Measurements from ENCODE around the gene LIFR. TPM values are rescaled to one million over a fixed set of nuclear protein-coding genes. Genes with fewer than 3 reads are reported as not detected.
A peak's percentile ranks its signal among the peaks of the same experiment; 100 is the strongest.

Gene LIFR
- total RNA-seq, 1 experiment from 2014 or later: 47.9 TPM

GRCh38 chr5:38557308-38557710 lies 863 bp upstream of the LIFR start:
- CTCF ChIA-PET: no interaction called here
- H3K4me1 ChIP-seq (ENCODE audit: insufficient read depth, low read length, poor library complexity, severe bottlenecking): peaks cover 14% of the 10 kb centered on the region

GRCh38 chr5:38556088-38556598 lies 303 bp downstream of the LIFR start:
- intact Hi-C loops (cut with micrococcal nuclease; ENCODE audit: unreplicated experiment): loop anchor here (5.0 to 10.0 kb wide), 2 partner anchors 159 to 251 kb away; no protein-coding TSS in a partner anchor
- POLR2A ChIA-PET (ENCODE audit: low non-redundant PET): no interaction called here

More at GRCh38 chr5:38557308-38557710, 863 bp upstream of the LIFR start:
- TF ChIP-seq EZH2 (IDR thresholded peaks at IDR 0.05; ENCODE audit: borderline replicate concordance, low read depth, low read length, poor library complexity, severe bottlenecking): no peak
- TF ChIP-seq, protein P1, sequence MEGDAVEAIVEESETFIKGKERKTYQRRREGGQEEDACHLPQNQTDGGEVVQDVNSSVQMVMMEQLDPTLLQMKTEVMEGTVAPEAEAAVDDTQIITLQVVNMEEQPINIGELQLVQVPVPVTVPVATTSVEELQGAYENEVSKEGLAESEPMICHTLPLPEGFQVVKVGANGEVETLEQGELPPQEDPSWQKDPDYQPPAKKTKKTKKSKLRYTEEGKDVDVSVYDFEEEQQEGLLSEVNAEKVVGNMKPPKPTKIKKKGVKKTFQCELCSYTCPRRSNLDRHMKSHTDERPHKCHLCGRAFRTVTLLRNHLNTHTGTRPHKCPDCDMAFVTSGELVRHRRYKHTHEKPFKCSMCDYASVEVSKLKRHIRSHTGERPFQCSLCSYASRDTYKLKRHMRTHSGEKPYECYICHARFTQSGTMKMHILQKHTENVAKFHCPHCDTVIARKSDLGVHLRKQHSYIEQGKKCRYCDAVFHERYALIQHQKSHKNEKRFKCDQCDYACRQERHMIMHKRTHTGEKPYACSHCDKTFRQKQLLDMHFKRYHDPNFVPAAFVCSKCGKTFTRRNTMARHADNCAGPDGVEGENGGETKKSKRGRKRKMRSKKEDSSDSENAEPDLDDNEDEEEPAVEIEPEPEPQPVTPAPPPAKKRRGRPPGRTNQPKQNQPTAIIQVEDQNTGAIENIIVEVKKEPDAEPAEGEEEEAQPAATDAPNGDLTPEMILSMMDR (conservative IDR thresholded peaks at IDR 0.05; ENCODE audit: low read depth, low read length): no peak
- POLR2A ChIA-PET (ENCODE audit: low non-redundant PET): no interaction called here
- Histone ChIP-seq H3K36me3 (ENCODE audit: insufficient read depth, low read length, poor library complexity, severe bottlenecking) (no peaks in the 10 kb centered on the region), H3K4me3 (ENCODE audit: low read depth, low read length, poor library complexity, severe bottlenecking) (peak overlapping the region; percentile 73), H3K9me3 (ENCODE audit: low read depth, low read length, poor library complexity, severe bottlenecking) (no peaks in the 10 kb centered on the region), H3K27me3 (replicated peaks; ENCODE audit: insufficient read depth, low read depth, low read length, poor library complexity) (no peaks in the 10 kb centered on the region), H3K27ac (ENCODE audit: low read depth, low read length, poor library complexity, severe bottlenecking) (peak overlapping the region; percentile 90)
- no peak for DNase-seq (ENCODE audit: low spot score)
- BruUV-seq (replicated peaks): TSS peak; percentile 83
- intact Hi-C loops (cut with micrococcal nuclease; ENCODE audit: unreplicated experiment): loop anchor here (5.0 to 10.0 kb wide), 2 partner anchors 157 to 250 kb away; no protein-coding TSS in a partner anchor

DNA sequence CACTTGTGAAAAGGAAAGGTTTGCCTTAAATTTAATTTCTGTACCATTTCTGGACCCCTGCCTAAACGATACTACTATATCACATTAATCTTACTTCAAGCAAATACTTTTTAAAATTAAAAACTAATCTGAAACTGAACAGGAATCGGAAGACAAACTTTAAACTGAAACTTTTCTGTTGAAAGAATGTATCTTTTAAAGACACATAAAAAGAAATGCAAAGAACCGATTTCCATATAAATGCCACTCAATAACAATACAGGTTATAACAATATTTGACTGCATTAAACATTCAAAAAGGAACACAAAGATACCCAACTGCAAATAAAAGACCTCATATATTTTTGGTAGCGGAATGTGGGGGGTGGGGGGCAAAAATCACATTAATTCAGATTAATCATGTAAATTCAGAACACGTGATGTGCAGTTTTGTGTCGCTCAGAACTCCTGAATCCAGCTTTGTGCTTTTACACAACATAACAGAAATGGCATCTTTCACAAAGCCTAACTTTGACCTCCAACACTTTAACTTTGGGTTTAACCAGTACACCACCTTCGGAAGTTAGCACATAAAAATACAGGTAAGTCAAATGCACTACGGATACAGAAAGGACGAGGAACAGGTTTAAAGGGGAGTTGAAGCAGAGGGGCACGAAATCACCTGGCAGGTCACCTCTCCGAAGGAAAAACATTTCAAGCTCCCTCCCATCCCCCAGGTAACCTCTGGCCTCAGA lies 925 bp downstream of the LIFR start:
- H3K27me3 ChIP-seq (replicated peaks; ENCODE audit: insufficient read depth, low read depth, low read length, poor library complexity): no peaks in the 10 kb centered on the region
- ChIA-PET POLR2A (ENCODE audit: low non-redundant PET) (no interaction called here), CTCF (no interaction called here)
- no peaks in the 10 kb centered on the region for H3K36me3 ChIP-seq (ENCODE audit: insufficient read depth, low read length, poor library complexity, severe bottlenecking)
- peak overlapping the region; percentile 73 for H3K4me3 ChIP-seq (ENCODE audit: low read depth, low read length, poor library complexity, severe bottlenecking)
- TSS peak; percentile 60 for BruUV-seq (replicated peaks)
- no peaks in the 10 kb centered on the region for H3K9me3 ChIP-seq (ENCODE audit: low read depth, low read length, poor library complexity, severe bottlenecking)
- intact Hi-C loops (cut with micrococcal nuclease; ENCODE audit: unreplicated experiment): loop anchor here (5.0 to 10.0 kb wide), 2 partner anchors 159 to 252 kb away; no protein-coding TSS in a partner anchor
- H3K27ac ChIP-seq (ENCODE audit: low read depth, low read length, poor library complexity, severe bottlenecking): peak overlapping the region; percentile 72
- peaks cover 14% of the 10 kb centered on the region for H3K4me1 ChIP-seq (ENCODE audit: insufficient read depth, low read length, poor library complexity, severe bottlenecking)
- TF ChIP-seq EZH2 (IDR thresholded peaks at IDR 0.05; ENCODE audit: borderline replicate concordance, low read depth, low read length, poor library complexity, severe bottlenecking): no peak
- TF ChIP-seq, protein P1 (conservative IDR thresholded peaks at IDR 0.05; ENCODE audit: low read depth, low read length): no peak
- DNase-seq (ENCODE audit: low spot score): no peak

More at GRCh38 chr5:38556088-38556598, 303 bp downstream of the LIFR start:
- Histone ChIP-seq H3K36me3 (ENCODE audit: insufficient read depth, low read length, poor library complexity, severe bottlenecking) (no peaks in the 10 kb centered on the region), H3K9me3 (ENCODE audit: low read depth, low read length, poor library complexity, severe bottlenecking) (no peaks in the 10 kb centered on the region), H3K4me1 (ENCODE audit: insufficient read depth, low read length, poor library complexity, severe bottlenecking) (peaks cover 14% of the 10 kb centered on the region), H3K4me3 (ENCODE audit: low read depth, low read length, poor library complexity, severe bottlenecking) (peak overlapping the region; percentile 73), H3K27ac (ENCODE audit: low read depth, low read length, poor library complexity, severe bottlenecking) (peak overlapping the region; percentile 72), H3K27me3 (replicated peaks; ENCODE audit: insufficient read depth, low read depth, low read length, poor library complexity) (no peaks in the 10 kb centered on the region)
- DNase-seq (ENCODE audit: low spot score): no peak
- no TSS peak for BruUV-seq (replicated peaks)
- CTCF ChIA-PET: no interaction called here
- TF ChIP-seq EZH2 (IDR thresholded peaks at IDR 0.05; ENCODE audit: borderline replicate concordance, low read depth, low read length, poor library complexity, severe bottlenecking): no peak
- TF ChIP-seq, protein P1 (conservative IDR thresholded peaks at IDR 0.05; ENCODE audit: low read depth, low read length): no peak

Measured in A673 (cell line).